Iris pigment epithelial cell (primary cell): ENCODE data around the gene CYBRD1.

ENCODE experiments used
- DNase-seq: peaks from one replicate; pipeline ENCODE4 v3.0.0-alpha.2; 2011; ENCODE audit warnings: low read depth

The CYBRD1 gene

DNA sequence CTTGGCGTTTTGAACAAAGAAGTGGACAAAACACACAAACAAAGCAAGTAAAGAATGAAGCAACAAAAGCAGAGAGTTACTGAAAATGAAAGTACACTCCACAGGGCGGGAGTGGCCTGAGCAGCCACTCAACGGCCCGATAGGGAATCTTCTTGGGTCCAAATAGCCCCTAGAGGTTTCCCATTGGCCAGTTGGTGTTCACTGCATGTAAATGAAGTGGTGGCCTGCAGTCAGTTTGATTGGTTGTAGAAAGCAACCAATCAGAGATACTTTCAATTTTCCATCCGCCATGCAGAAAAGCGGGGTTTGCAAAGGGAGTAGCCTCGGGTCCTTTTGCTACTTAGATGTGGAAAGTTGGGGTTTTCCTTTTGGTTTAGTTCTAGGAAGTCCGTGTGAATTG is 31.6 kb downstream of the CYBRD1 start:
- no peak for DNase-seq

DNA sequence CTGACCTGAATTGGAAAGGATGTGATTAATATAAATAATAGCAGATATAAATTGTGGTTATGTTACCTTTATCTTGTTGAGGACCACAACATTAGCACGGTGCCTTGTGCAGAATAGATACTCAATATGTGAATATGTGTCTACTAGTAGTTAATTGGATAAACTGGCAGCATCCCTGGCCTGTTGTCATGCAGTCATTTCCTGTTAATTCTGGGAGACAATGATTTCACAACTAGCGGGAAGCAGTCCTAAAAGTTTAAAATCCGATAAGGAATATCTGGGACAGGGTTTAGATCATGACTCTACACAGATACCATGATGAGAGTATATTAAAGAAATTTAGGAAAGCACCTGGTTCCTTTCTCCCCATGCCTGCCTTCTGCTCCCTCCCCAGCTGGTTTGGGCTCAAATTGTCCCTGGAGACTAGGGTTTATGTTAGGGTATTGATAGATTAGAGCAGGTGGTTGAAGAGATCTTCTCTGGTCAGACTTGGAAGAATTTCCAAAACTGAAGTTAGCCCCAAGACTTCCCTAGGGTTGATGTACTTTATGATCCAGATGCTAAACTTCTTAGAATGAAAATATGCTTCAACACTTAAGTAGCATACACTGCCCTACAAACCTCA is 32.8 kb downstream of the CYBRD1 start:
- DNase-seq = no peak

DNA sequence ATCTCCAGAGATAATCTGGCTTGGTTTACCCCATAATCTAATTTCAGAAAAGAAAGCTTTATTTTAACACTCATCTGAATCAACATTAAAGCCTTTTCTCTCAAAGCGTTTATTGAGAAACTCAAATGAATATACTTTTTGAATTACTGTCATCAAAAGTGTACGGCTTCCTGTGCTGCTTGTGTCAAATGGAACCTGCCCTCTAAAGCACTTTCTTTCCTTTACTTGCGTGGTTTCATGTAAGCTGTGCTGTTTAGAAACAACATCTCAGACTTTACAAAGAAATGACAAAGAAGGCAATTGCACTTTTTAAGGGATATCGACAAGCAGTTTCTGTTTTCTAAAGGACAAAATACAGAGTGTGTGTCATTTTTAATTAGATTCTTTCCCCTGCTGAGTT is 35.1 kb downstream of the CYBRD1 start:
- DNase-seq = no peak

DNA sequence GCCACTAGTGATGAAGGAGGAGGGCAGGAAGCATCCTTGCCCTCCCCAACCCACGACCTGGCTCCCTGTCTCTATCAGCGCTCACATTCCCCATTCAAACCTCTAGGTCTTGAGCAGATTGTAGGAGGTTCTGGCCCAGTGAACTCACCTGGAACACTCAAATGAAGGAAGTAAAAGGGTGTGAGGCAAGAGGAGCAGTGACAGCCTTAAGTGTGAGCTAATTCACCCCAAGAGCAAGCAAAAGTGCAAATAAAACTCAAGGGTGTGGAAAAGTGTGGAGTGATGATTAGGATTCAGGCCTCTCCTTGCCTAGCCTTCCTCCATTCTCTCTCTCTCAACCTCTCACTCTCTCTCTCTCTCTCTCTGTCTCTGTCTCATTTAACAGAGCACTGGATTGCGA is 41.0 kb downstream of the CYBRD1 start:
- no peak for DNase-seq

DNA sequence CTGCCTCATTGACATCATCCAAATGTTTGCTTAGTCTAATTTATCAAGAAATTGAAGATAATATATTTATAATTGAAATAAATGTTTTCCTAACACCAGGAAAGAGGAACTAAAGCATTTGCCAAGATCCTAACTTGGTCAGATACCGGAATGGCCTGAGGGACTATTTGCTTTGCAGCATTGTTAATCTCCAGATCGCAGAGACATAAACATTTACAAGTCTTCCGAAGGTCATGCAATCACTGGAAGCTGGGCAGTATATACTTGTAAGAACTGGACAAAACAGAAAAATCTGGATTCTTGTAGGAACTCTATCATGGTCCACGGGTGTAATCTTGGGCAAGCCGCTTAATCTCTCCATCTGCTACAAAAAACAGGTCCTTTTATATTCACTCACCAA is 42.2 kb downstream of the CYBRD1 start:
- DNase-seq = peak; percentile 57

- no peak for DNase-seq
These were observed 43.8 kb downstream of the CYBRD1 start for GRCh38 chr2:171566057-171566456.

DNA sequence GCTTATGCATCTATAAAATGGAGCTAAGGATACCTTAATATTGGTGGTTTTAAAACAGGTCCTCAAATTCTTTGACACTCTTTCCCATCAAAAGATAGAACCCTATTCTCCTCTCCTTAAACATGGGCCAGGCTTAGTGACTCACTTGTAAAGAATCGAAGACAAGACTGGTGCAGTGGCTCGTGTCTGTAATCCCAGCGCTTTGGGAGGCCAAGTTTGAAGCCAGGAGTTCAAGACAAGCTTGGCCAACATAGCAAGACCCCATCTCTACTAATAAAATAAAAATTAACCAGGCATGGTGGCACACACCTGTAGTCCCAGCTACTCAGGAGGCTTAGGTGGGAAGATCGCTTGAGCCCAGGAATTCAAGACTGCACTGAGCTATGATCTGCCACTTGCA is 44.5 kb downstream of the CYBRD1 start:
- DNase-seq = no peak

- no peak for DNase-seq
These were observed 45.8 kb downstream of the CYBRD1 start for GRCh38 chr2:171568089-171568488.

DNA sequence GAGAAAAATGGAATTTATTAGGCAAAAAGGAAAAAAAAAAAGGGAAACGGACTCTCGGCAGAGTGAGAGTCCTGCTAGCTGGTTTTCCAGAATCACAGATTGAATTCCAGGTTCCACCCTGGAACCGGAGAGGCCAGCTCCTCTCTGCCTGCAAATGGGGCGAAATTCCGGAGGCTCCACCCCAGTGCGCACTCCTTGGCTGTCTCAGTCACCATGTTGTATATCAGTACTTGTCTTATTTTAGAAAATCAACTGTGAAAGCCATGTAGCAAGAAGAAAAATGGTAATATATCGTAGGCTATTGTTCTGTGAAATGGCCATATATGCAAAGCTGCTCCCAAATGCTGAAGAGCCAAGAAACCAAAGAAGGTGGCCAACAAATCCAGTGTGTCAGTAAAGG is 49.4 kb downstream of the CYBRD1 start:
- DNase-seq = no peak

GRCh38 chr2:171574149-171574795 is 52.0 kb downstream of the CYBRD1 start:
- DNase-seq = peak; percentile 68

GRCh38 chr2:171575606-171576005 is 53.3 kb downstream of the CYBRD1 start:
- no peak for DNase-seq

DNA sequence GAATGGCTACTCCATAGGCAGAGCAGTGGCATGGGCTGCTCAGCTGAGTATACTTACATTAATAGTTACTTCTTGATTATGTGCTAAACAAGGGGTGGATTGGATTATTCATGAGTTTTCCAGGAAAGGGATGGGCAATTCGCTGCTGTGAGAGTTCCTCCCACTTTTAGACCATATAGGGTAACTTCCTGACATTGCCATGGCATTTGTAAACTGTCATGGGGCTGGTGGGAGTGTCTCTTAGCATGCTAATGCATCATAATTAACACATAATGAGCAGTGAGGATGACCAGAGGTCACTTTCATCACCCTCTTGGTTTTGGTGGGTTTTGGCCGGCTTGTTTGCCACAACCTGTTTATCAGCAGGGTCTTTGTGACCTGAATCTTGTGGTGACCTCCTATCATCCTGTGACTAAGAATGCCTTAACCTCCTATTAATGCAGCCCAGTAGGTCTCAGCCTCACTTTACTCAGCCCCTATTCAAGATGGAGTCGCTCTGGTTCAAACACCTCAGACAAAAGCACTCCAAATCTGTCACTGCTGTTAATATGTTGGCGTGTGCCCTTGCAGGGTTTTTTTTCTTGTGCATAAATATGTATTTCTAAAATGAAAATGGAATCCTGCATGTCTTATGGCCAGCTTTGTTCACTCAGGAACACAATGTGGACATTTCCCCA is 56.0 kb downstream of the CYBRD1 start:
- no peak for DNase-seq

DNA sequence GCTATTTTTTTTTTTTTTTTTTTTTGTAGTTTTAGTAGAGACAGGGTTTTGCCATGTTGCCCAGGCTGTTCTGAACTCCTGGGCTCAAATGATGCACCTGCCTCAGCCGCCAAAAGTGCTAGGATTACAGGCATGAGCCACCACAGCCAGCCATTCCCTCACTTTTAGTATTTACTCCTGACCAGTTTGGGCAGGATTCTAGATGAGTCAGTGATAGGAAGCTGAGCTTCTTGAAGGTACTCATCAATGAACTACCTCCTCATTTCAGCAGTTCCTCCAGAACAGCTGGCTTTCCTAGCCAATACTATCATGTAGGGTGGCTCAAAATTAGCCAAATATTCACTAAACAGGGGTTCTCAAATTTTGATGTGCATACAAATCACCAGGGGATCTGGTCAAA is 57.2 kb downstream of the CYBRD1 start:
- DNase-seq = peak; percentile 13

DNA sequence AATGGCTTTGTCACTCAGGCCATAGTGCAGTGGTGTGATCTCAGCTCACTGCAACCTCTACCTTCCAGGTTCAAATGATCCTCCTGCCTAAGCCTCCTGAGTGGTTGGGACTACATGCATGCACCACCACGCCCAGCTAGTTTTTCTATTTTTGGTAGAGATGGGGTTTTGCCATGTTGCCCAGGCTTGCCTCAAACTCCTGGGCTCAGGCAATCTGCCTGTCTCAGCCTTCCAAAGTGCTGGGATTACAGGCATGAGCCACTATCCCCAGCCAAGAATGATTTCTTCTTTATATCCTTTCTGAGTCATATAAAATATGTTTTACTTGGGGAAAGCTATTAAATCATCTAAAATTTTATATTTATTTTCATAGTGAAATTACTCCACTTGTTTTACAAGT is 61.3 kb downstream of the CYBRD1 start:
- DNase-seq = no peak

DNA sequence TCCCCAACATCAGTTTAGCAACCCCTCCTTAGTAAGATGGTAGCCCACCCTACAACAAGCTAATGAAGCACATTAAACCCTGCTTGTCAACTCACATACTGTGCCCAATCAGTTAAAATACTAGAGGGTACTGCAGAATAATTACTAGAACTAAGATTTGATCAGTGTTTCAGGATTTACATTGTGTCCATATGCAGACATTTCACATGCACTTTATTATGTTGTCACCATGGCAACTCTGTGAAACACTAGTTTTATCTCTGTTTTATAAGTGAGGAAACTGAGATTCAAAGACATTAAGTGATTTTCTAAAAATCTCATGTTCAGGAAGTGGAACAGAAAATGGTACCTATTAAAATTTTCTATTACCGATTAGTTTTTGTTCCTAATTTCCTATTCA is 61.7 kb downstream of the CYBRD1 start:
- no peak for DNase-seq

DNA sequence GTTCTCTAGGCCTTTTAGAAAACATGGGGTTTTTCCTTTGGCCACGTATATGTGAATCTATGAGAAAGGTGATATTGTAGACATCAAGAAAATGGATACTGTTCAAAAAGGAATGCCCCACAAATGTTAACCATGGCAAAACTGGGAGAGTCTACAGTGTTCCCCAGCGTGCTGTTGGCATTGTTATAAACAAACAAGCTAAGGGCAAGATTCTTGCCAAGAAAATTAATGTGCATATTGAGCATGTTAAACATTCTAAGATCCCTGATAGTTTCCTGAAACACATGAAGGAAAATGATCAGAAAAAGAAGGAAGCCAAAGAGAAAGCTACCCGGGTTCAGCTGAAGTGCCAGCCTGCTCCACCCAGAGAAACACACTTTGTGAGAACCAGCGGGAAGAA is 64.9 kb downstream of the CYBRD1 start:
- no peak for DNase-seq

GRCh38 chr2:171587567-171587966 is 65.3 kb downstream of the CYBRD1 start:
- peak; percentile 18 for DNase-seq

GRCh38 chr2:171590116-171590515 is 67.8 kb downstream of the CYBRD1 start:
- no peak for DNase-seq

- DNase-seq = peak; percentile 9
These were observed 69.8 kb downstream of the CYBRD1 start for GRCh38 chr2:171592036-171592555.

DNA sequence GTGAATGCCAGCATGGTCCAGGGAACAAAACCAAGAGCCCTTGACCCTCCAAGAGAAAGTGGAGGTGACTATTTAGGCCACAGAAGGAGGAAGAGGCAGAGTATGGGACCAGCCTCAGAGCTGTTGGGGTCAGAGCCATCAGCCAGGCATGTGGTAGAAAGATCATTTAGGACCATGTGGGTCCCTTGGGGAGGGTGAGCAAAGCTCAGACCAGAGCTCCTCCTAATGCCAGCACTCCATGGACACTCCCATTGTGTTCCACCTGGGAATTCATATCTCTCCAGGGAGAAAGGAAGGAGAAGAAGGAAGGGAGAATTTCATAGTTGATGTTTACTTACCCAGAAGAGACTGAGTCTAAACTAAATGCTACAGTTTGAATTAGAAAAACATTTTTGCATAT is 73.2 kb downstream of the CYBRD1 start:
- no peak for DNase-seq

- DNase-seq = peak; percentile 93
These were observed 73.6 kb downstream of the CYBRD1 start for GRCh38 chr2:171595896-171596295.

DNA sequence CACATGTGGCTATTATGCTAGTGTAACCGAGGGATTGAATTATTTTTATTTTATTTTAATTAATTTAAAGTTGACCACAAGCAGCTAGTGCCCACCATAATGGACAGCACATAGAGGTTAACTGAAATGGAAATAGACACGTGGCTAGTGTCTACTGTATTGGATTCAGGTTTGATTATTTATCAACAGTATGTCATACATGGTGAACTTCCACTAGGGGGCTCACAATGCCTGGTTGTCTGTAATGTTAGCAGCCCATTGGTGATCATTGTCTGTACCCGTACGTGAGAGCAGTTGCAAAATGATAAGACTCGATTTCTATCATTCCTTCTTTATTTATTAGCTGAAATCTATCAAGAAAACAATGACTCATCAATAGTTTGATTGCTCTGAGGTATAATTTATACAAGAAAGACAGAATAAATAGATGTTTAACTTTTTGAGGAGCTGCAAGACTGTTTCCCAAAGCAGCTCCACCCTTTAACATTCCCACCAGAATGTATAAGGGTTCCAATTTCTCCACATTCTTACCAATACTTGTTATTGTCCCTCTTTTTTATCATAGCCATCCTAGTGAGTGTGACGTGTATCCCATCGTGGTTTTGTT is 76.5 kb downstream of the CYBRD1 start:
- DNase-seq = peak; percentile 77

DNA sequence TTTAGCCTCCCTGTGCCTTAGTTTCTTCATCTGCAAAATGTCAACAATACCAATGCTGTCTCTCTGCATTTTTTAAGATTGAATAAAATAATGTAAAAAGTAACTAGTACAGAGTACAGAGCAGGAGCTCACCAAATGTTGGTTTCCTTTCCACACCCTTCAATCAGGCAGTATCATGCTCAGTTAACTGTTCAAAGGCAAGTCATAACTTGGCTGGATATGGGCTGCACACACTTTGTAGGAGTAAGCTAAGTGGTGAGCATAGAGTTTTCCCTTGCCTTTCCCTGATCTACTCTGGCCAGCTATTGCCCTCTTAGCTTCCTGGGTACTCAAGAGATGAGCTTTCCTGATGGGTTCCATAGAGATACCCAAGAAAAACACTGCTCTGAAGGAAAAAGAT is 77.9 kb downstream of the CYBRD1 start:
- DNase-seq = no peak
